ENCODE data around the gene TRMT10A. TPM values are rescaled to one million over a fixed set of nuclear protein-coding genes. Genes with fewer than 3 reads are reported as not detected.

The TRMT10A gene
- total and polyA plus RNA-seq, 2 of the 13 experiments (the other 11 are each of a cell fraction or from before 2014, with no cell fraction given), result 3.9 to 12.6 TPM

GRCh38 chr4:99563310-99564186, at the start of gene TRMT10A (continued):
- TF ChIP-seq, protein P1, sequence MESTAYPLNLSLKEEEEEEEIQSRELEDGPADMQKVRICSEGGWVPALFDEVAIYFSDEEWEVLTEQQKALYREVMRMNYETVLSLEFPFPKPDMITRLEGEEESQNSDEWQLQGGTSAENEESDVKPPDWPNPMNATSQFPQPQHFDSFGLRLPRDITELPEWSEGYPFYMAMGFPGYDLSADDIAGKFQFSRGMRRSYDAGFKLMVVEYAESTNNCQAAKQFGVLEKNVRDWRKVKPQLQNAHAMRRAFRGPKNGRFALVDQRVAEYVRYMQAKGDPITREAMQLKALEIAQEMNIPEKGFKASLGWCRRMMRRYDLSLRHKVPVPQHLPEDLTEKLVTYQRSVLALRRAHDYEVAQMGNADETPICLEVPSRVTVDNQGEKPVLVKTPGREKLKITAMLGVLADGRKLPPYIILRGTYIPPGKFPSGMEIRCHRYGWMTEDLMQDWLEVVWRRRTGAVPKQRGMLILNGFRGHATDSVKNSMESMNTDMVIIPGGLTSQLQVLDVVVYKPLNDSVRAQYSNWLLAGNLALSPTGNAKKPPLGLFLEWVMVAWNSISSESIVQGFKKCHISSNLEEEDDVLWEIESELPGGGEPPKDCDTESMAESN (CRISPR knock-in tag; conservative IDR thresholded peaks at IDR 0.05), result 0 out of 2 replicates have a peak, but pooled peaks have one; percentile 61
- TF ChIP-seq AFF4 (CRISPR knock-in tag; IDR thresholded peaks at IDR 0.05), result no peak
- TF ChIP-seq IRF9 (CRISPR knock-in tag; IDR thresholded peaks at IDR 0.05; ENCODE audit: borderline replicate concordance), result no peak
- TF ChIP-seq ZBTB37 (CRISPR knock-in tag; IDR thresholded peaks at IDR 0.05), result no peak
- TF ChIP-seq ZNF281 (CRISPR knock-in tag; IDR thresholded peaks at IDR 0.05; ENCODE audit: borderline replicate concordance), result no peak
- TF ChIP-seq, protein P2, sequence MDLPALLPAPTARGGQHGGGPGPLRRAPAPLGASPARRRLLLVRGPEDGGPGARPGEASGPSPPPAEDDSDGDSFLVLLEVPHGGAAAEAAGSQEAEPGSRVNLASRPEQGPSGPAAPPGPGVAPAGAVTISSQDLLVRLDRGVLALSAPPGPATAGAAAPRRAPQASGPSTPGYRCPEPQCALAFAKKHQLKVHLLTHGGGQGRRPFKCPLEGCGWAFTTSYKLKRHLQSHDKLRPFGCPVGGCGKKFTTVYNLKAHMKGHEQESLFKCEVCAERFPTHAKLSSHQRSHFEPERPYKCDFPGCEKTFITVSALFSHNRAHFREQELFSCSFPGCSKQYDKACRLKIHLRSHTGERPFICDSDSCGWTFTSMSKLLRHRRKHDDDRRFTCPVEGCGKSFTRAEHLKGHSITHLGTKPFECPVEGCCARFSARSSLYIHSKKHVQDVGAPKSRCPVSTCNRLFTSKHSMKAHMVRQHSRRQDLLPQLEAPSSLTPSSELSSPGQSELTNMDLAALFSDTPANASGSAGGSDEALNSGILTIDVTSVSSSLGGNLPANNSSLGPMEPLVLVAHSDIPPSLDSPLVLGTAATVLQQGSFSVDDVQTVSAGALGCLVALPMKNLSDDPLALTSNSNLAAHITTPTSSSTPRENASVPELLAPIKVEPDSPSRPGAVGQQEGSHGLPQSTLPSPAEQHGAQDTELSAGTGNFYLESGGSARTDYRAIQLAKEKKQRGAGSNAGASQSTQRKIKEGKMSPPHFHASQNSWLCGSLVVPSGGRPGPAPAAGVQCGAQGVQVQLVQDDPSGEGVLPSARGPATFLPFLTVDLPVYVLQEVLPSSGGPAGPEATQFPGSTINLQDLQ (CRISPR knock-in tag; IDR thresholded peaks at IDR 0.05), result no peak
- no peak for TF ChIP-seq ETV5 (CRISPR knock-in tag; IDR thresholded peaks at IDR 0.05; ENCODE audit: borderline replicate concordance)
- TF ChIP-seq MAZ (IDR thresholded peaks at IDR 0.05; ENCODE audit: borderline replicate concordance, low read depth, low read length), result peak; percentile 80; the same call in 1 of the 2 replicates
- no peak for TF ChIP-seq MAZ (CRISPR knock-in tag; IDR thresholded peaks at IDR 0.05; ENCODE audit: low read depth)
- no peak for TF ChIP-seq TSC22D2 (CRISPR knock-in tag; IDR thresholded peaks at IDR 0.05; ENCODE audit: borderline replicate concordance)
- TF ChIP-seq GATAD1 (CRISPR knock-in tag; IDR thresholded peaks at IDR 0.05), result peak; percentile 93

Measured in HepG2 (cell line).